ENCODE data around the gene TSKS. TPM values are rescaled to one million over a fixed set of nuclear protein-coding genes. Genes with fewer than 3 reads are reported as not detected.

Gene TSKS
- total RNA-seq, result 1 to 10 TPM in 3 of 5 donors, under 1 TPM in 2; 0.23 to 4.1 (median 2.1) TPM
- 2.6 TPM for total RNA-seq (2013)
- 0.05 to 4.1 (median 0.57) reads per million in 29 experiments for total RNA-seq

DNA sequence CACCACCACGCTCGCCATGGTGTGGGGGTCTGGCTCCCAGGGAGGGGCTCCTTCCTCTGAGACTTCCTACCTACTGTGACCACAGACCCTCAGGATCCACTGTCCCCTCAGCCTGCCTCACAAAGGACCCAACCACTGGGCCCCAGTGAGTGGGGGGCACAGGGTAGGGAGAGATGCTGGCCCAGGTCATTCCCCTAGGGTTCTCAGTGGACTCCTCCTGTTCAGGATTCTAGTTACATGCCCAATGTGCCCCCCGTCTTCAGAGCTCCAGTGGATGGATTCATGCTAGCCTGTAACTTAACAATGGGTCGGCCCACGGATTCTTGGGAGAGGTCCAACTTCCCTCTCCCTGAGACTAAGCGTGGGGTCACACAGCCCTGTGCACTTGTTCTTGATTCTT, at the start of gene TSKS:
Gene TSKS (minus strand): TSS at position 77 of the 400 bp plus-strand sequence. CDS start 59 bp downstream, at position 18.
- no peak for ATAC-seq (replicated peaks in 1 of 4)
- Mint-ChIP-seq H3K27ac (peak within 1 kb of the TSS; percentile 9 to 82), H3K36me3 (no peaks in the 10 kb centered on the region), H3K9me3 (no peaks in the 10 kb centered on the region), H3K27me3 (peaks cover 0 to 2% of the 10 kb centered on the region in 2 donors), H3K4me1 (peaks cover 18 to 21% (median 18%) of the 10 kb centered on the region in 3 donors), H3K4me3 (no peak within 1 kb of the TSS)
- H3K27ac ChIP-seq (ENCODE audit: low read length), result no peak within 1 kb of the TSS
- no peak for DNase-seq
- H3K4me3 ChIP-seq (ENCODE audit: control insufficient read depth in 1 of 2, extremely low read depth in 1 of 2, low read length in 1 of 2), result no peak within 1 kb of the TSS
- H3K4me1 ChIP-seq (ENCODE audit: control insufficient read depth in 1 of 2, extremely low read depth in 1 of 2, insufficient read depth in 2 of 2, low read length in 2 of 2), result peaks cover 12 to 32% of the 10 kb centered on the region in 2 experiments
- ChIA-PET POLR2A (no interaction called here), CTCF (no interaction called here)
- 93% methylated on average over 3 of the region's 6 CpGs for WGBS (ENCODE audit: insufficient coverage)
- peaks cover 0 to 4% of the 10 kb centered on the region in 2 experiments for H3K27me3 ChIP-seq (replicated peaks in 1 of 2; ENCODE audit: control insufficient read depth in 2 of 2, extremely low read depth in 1 of 2, insufficient read depth in 2 of 2, low read length in 1 of 2)
- no peaks in the 10 kb centered on the region for H3K36me3 ChIP-seq (ENCODE audit: control insufficient read depth in 2 of 2, extremely low read depth in 1 of 2, insufficient read depth in 1 of 2, low read length in 1 of 2)
- H3K9me3 ChIP-seq, result no peaks in the 10 kb centered on the region

- POLR2A ChIA-PET, result interaction anchor here in 1 of 2 donors (1.2 kb wide), 1 partner anchor 55 kb away, joined by 3 read pairs; the partner anchor contains the start of gene PNKP
- Histone ChIP-seq H3K27ac (ENCODE audit: low read length) (peak overlapping the region; percentile 99), H3K27me3 (replicated peaks in 1 of 2; ENCODE audit: control insufficient read depth in 2 of 2, extremely low read depth in 1 of 2, insufficient read depth in 2 of 2, low read length in 1 of 2) (peaks cover 0 to 5% of the 10 kb centered on the region in 2 experiments), H3K4me3 (ENCODE audit: control insufficient read depth in 1 of 2, extremely low read depth in 1 of 2, low read length in 1 of 2) (peak overlapping the region; percentile 87 to 92), H3K36me3 (ENCODE audit: control insufficient read depth in 2 of 2, extremely low read depth in 1 of 2, insufficient read depth in 1 of 2, low read length in 1 of 2) (no peaks in the 10 kb centered on the region), H3K9me3 (no peaks in the 10 kb centered on the region), H3K4me1 (ENCODE audit: control insufficient read depth in 1 of 2, extremely low read depth in 1 of 2, insufficient read depth in 2 of 2, low read length in 2 of 2) (peaks cover 0 to 41% of the 10 kb centered on the region in 2 experiments)
- 49% methylated on average over 8 of the region's 11 CpGs for WGBS (ENCODE audit: insufficient coverage)
- H3K4me1 Mint-ChIP-seq, result peaks cover 41 to 59% (median 46%) of the 10 kb centered on the region in 3 donors
- peak overlapping the region; percentile 98 to 99 for H3K27ac Mint-ChIP-seq
- peak overlapping the region; percentile 93 to 95 (median 93) for H3K4me3 Mint-ChIP-seq
- DNase-seq (peak in 1 of 35 experiments; percentile 3), ATAC-seq (replicated peaks in 1 of 4) (no peak)
- CTCF ChIA-PET, result interaction anchor here in 1 of 2 donors (0.6 to 1.1 kb wide), 2 partner anchors 55 to 138 kb away, joined by 3 read pairs; no protein-coding TSS in a partner anchor
- no peaks in the 10 kb centered on the region for H3K36me3 Mint-ChIP-seq
- H3K27me3 Mint-ChIP-seq, result no peaks in the 10 kb centered on the region
- no peaks in the 10 kb centered on the region for H3K9me3 Mint-ChIP-seq
Measured at GRCh38 chr19:49812452-49812996, 49.4 kb upstream of the TSKS start.

DNA sequence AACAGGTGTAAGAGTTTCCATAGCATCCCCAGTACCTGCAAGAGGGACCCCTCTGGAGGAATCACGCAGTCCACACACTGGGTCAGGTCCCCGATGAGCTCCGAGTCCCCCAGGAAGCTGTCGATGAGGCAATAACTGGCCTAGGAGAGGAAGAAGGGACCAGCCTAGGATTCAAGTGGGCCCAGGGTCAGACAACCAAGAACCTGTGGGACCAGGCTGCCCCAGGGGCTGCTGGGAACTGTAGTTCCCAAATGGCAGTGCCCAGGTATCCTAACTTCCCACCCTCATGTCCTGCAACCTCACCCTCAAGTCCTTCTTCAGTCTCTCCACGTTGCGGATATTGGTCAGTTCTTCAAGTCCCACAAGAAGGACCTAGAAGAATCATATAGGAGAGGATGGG, 48.2 kb upstream of the TSKS start:
- ATAC-seq (replicated peaks in 1 of 4) (no peak), DNase-seq (no peak)
- H3K27me3 ChIP-seq (replicated peaks in 1 of 2; ENCODE audit: control insufficient read depth in 2 of 2, extremely low read depth in 1 of 2, insufficient read depth in 2 of 2, low read length in 1 of 2), result peaks cover 0 to 5% of the 10 kb centered on the region in 2 experiments
- H3K36me3 Mint-ChIP-seq, result peaks cover under 1% of the 10 kb centered on the region
- no peak overlapping the region for H3K27ac ChIP-seq (ENCODE audit: low read length)
- H3K36me3 ChIP-seq (ENCODE audit: control insufficient read depth in 2 of 2, extremely low read depth in 1 of 2, insufficient read depth in 1 of 2, low read length in 1 of 2), result no peaks in the 10 kb centered on the region
- no peaks in the 10 kb centered on the region for H3K27me3 Mint-ChIP-seq
- H3K9me3 Mint-ChIP-seq, result no peaks in the 10 kb centered on the region
- no peaks in the 10 kb centered on the region for H3K9me3 ChIP-seq
- H3K4me3 ChIP-seq (ENCODE audit: control insufficient read depth in 1 of 2, extremely low read depth in 1 of 2, low read length in 1 of 2), result no peak overlapping the region
- H3K27ac Mint-ChIP-seq, result no peak overlapping the region
- H3K4me1 Mint-ChIP-seq, result peaks cover 41 to 56% (median 43%) of the 10 kb centered on the region in 3 donors
- peak overlapping the region in 2 of 3 donors; percentile 28 to 95 for H3K4me3 Mint-ChIP-seq
- 100% methylated on average over 5 of the region's 6 CpGs for WGBS (ENCODE audit: insufficient coverage)
- ChIA-PET POLR2A (no interaction called here), CTCF (interaction anchor here (0.5 to 0.6 kb wide), 2 partner anchors 92 to 531 kb away, joined by 3 to 6 read pairs; no protein-coding TSS in a partner anchor)
- peaks cover 0 to 35% of the 10 kb centered on the region in 2 experiments for H3K4me1 ChIP-seq (ENCODE audit: control insufficient read depth in 1 of 2, extremely low read depth in 1 of 2, insufficient read depth in 2 of 2, low read length in 2 of 2)

- ChIA-PET CTCF (interaction anchor here in 1 of 2 donors (0.5 to 0.6 kb wide), 2 partner anchors 338 to 1224 kb away, joined by 3 to 4 read pairs; no protein-coding TSS in a partner anchor), POLR2A (no interaction called here)
- H3K27ac Mint-ChIP-seq, result peak overlapping the region; percentile 48 to 76
- peak overlapping the region; percentile 72 to 90 (median 73) for H3K4me3 Mint-ChIP-seq
- H3K4me1 Mint-ChIP-seq, result peaks cover 40 to 56% (median 43%) of the 10 kb centered on the region in 3 donors
- Histone ChIP-seq H3K27me3 (replicated peaks in 1 of 2; ENCODE audit: control insufficient read depth in 2 of 2, extremely low read depth in 1 of 2, insufficient read depth in 2 of 2, low read length in 1 of 2) (peaks cover 0 to 5% of the 10 kb centered on the region in 2 experiments), H3K27ac (ENCODE audit: low read length) (peak overlapping the region; percentile 61), H3K36me3 (ENCODE audit: control insufficient read depth in 2 of 2, extremely low read depth in 1 of 2, insufficient read depth in 1 of 2, low read length in 1 of 2) (peaks cover 0 to 1% of the 10 kb centered on the region in 2 donors), H3K4me1 (ENCODE audit: control insufficient read depth in 1 of 2, extremely low read depth in 1 of 2, insufficient read depth in 2 of 2, low read length in 2 of 2) (peaks cover 0 to 35% of the 10 kb centered on the region in 2 experiments), H3K4me3 (ENCODE audit: control insufficient read depth in 1 of 2, extremely low read depth in 1 of 2, low read length in 1 of 2) (peak overlapping the region in 1 of 2 donors; percentile 61), H3K9me3 (no peaks in the 10 kb centered on the region)
- ATAC-seq (replicated peaks in 1 of 4) (no peak), DNase-seq (no peak)
- WGBS (ENCODE audit: insufficient coverage), result 93% methylated on average over 5 of the region's 5 CpGs
- H3K27me3 Mint-ChIP-seq, result no peaks in the 10 kb centered on the region
- H3K36me3 Mint-ChIP-seq, result peaks cover 4% of the 10 kb centered on the region
- no peaks in the 10 kb centered on the region for H3K9me3 Mint-ChIP-seq
Measured at GRCh38 chr19:49809941-49810389, 46.9 kb upstream of the TSKS start.

GRCh38 chr19:49809160-49809940, 46.2 kb upstream of the TSKS start:
- Mint-ChIP-seq H3K36me3 (peaks cover 4% of the 10 kb centered on the region), H3K9me3 (no peaks in the 10 kb centered on the region), H3K27me3 (no peaks in the 10 kb centered on the region), H3K4me3 (peak overlapping the region; percentile 73 to 90 (median 85)), H3K4me1 (peaks cover 37 to 50% (median 38%) of the 10 kb centered on the region in 3 donors), H3K27ac (peak overlapping the region; percentile 55 to 76)
- H3K36me3 ChIP-seq (ENCODE audit: control insufficient read depth in 2 of 2, extremely low read depth in 1 of 2, insufficient read depth in 1 of 2, low read length in 1 of 2), result peaks cover 3% of the 10 kb centered on the region in 2 donors
- peaks cover 0 to 5% of the 10 kb centered on the region in 2 experiments for H3K27me3 ChIP-seq (replicated peaks in 1 of 2; ENCODE audit: control insufficient read depth in 2 of 2, extremely low read depth in 1 of 2, insufficient read depth in 2 of 2, low read length in 1 of 2)
- H3K4me3 ChIP-seq (ENCODE audit: control insufficient read depth in 1 of 2, extremely low read depth in 1 of 2, low read length in 1 of 2), result peak overlapping the region; percentile 61 to 71
- WGBS (ENCODE audit: insufficient coverage), result 23% methylated on average over 45 of the region's 50 CpGs
- no peaks in the 10 kb centered on the region for H3K9me3 ChIP-seq
- peak overlapping the region; percentile 61 for H3K27ac ChIP-seq (ENCODE audit: low read length)
- POLR2A ChIA-PET, result no interaction called here
- H3K4me1 ChIP-seq (ENCODE audit: control insufficient read depth in 1 of 2, extremely low read depth in 1 of 2, insufficient read depth in 2 of 2, low read length in 2 of 2), result peaks cover 0 to 35% of the 10 kb centered on the region in 2 experiments
- ATAC-seq (replicated peaks in 1 of 4) (peak; percentile 31 to 45 (median 37)), DNase-seq (peak in 27 of 35 experiments; percentile 11 to 57 (median 39))
- CTCF ChIA-PET, result interaction anchor here in 1 of 2 donors (0.5 kb wide), 1 partner anchor 1223 kb away, joined by 4 read pairs; no protein-coding TSS in a partner anchor

- Mint-ChIP-seq H3K36me3 (peaks cover 5% of the 10 kb centered on the region), H3K4me1 (peaks cover 32 to 46% (median 34%) of the 10 kb centered on the region in 3 donors), H3K9me3 (no peaks in the 10 kb centered on the region), H3K27me3 (no peaks in the 10 kb centered on the region), H3K27ac (peak overlapping the region; percentile 55 to 68), H3K4me3 (peak overlapping the region; percentile 73 to 90 (median 85))
- Histone ChIP-seq H3K4me3 (ENCODE audit: control insufficient read depth in 1 of 2, extremely low read depth in 1 of 2, low read length in 1 of 2) (peak overlapping the region; percentile 61 to 71), H3K27me3 (replicated peaks in 1 of 2; ENCODE audit: control insufficient read depth in 2 of 2, extremely low read depth in 1 of 2, insufficient read depth in 2 of 2, low read length in 1 of 2) (peaks cover 0 to 5% of the 10 kb centered on the region in 2 experiments), H3K9me3 (no peaks in the 10 kb centered on the region), H3K4me1 (ENCODE audit: control insufficient read depth in 1 of 2, extremely low read depth in 1 of 2, insufficient read depth in 2 of 2, low read length in 2 of 2) (peaks cover 0 to 35% of the 10 kb centered on the region in 2 experiments), H3K36me3 (ENCODE audit: control insufficient read depth in 2 of 2, extremely low read depth in 1 of 2, insufficient read depth in 1 of 2, low read length in 1 of 2) (peaks cover 3% of the 10 kb centered on the region in 2 donors), H3K27ac (ENCODE audit: low read length) (peak overlapping the region; percentile 61)
- POLR2A ChIA-PET, result no interaction called here
- CTCF ChIA-PET, result no interaction called here
- 39% methylated on average over 19 of the region's 31 CpGs for whole genome bisulfite sequencing (ENCODE audit: insufficient coverage)
- ATAC-seq (replicated peaks in 1 of 4) (peak; percentile 30 to 53 (median 44)), DNase-seq (peak; percentile 56 to 89 (median 80))
Measured at GRCh38 chr19:49808711-49809159, 45.6 kb upstream of the TSKS start.
